Heart left ventricle (tissue), 16 donors: ENCODE data around the gene FCN1. TPM values are rescaled to one million over a fixed set of nuclear protein-coding genes. Genes with fewer than 3 reads are reported as not detected.

Experiments
- ATAC-seq, 4 donors: fragments of 200-7000 bp; cut with Tn5 transposase; one replicate each; pipeline ENCODE4 v1.9.1; 2020 to 2022; ENCODE audit warnings: moderate library complexity in 4 of 4, mild to moderate bottlenecking in 3 of 4, moderate number of reproducible peaks in 1 of 4
- DNase-seq, 5 donors: peaks; one replicate each; pipeline ENCODE4 v3.0.0-alpha.2; 2020
- H3K27ac ChIP-seq, 12 donors: fragments of 200-600 bp; sonication (generic) in 4 of 12; one replicate each; pipeline versions ENCODE4 v1.5.0 to v1.8.0; 2016 to 2022; ENCODE audit warnings: mild to moderate bottlenecking in 2 of 12
- H3K27me3 ChIP-seq, 9 donors: fragments of 200-600 bp; sonication (generic) in 2 of 9; one replicate each; pipeline versions ENCODE4 v1.5.1 to v1.8.0; 2016 to 2022; ENCODE audit warnings: mild to moderate bottlenecking in 3 of 9
- H3K36me3 ChIP-seq, 9 donors: fragments of 200-600 bp; sonication (generic) in 2 of 9; one replicate each; pipeline versions ENCODE4 v1.5.0 to v1.8.0; 2018 to 2022; ENCODE audit warnings: mild to moderate bottlenecking in 2 of 9
- H3K4me1 ChIP-seq, 12 donors: fragments of 200-600 bp; sonication (generic) in 4 of 12; one replicate each; pipeline versions ENCODE4 v1.5.0 to v1.8.0; 2016 to 2022; ENCODE audit warnings: mild to moderate bottlenecking in 3 of 12
- H3K4me3 ChIP-seq, 12 donors: fragments of 200-600 bp; sonication (generic) in 4 of 12; one replicate each; pipeline versions ENCODE4 v1.5.0 to v1.8.0; 2017 to 2022; ENCODE audit warnings: mild to moderate bottlenecking in 9 of 12, moderate library complexity in 4 of 12
- H3K9me3 ChIP-seq, 12 donors: fragments of 200-600 bp; sonication (generic) in 4 of 12; one replicate each; pipeline versions ENCODE4 v1.5.0 to v1.8.0; 2016 to 2022; ENCODE audit warnings: mild to moderate bottlenecking in 1 of 12
- POLR2A ChIP-seq, 2 donors: fragments of 450-650 bp; IDR thresholded peaks; one replicate each; pipeline ENCODE4 v1.6.1; 2017; ENCODE audit warnings: antibody characterized with exemption in 2 of 2, mild to moderate bottlenecking in 2 of 2, moderate library complexity in 2 of 2
- WGBS, 4 donors: extraction: QIAGEN DNeasy Blood & Tissue Kit in 2 of 4; methylation state at CpG; one replicate each; pipeline versions ENCODE4 v1.1.5 to v1.1.7; 2013 to 2018; 5-methylcytosine and 5-hydroxymethylcytosine counted together
- intact Hi-C, 10 donors: fragments of 100-400 bp; cut with DNase I; formaldehyde crosslinking; loops; one replicate each; pipeline versions ENCODE4 v1.11.1 to v1.14.2; 2022
- polyA plus RNA-seq, 2 donors: library from polyadenylated mRNA; stranded (reverse); fragments of 200-250 nt; gene quantifications; one replicate each; pipeline ENCODE4 v1.2.3, GENCODE V29; 2013
- total RNA-seq, 9 donors: library from RNA; depleted of rRNA in 2 of 9; stranded (reverse); fragments of >200 nt in 2 of 9; fragmentation: NEBNext Ultra II Directional in 3 of 9; extraction: Animal tissue kit (Norgen Biotek cat#: 25700) in 3 of 9; gene quantifications; one replicate each; pipeline versions ENCODE4 v1.1.0 to v1.2.4, GENCODE V29; 2016 to 2023
- TF ChIP-seq, protein P1 (sequence below), 12 donors: fragments of 200-600 bp; sonication (generic) in 4 of 12; IDR thresholded peaks; one replicate each; pipeline versions ENCODE4 v1.5.0 to v1.8.0; 2018 to 2022; ENCODE audit warnings: antibody characterized with exemption in 12 of 12, mild to moderate bottlenecking in 5 of 12
- donor health status: ischemic (EF 13 %, LVEDD 7.1; RV severe dilation, severe dysfunction).
- donor health status: healthy with polysubstance abuse.
- donor health status: DM: no; HTN: yes; CAD: no.
- donor health status: DM: no; HTN: no; CAD: no.
- donor health status: ischemic (EF 25% LVEDD 6.9; RV normal size, moderate dysfunction).
- donor health status: ischemic (EF 25% LVEDD 5.7; RV mildly dilated, moderate dysfunction).
- donor health status: healthy.
- donor health status: DM: yes; HTN: yes; CAD: no.
- donor health status: ischemic (EF 35%, LVEDD 5.7; RV mildly dilated, moderate dysfunction).
- donor health status: nonischemic (EF 11% LVEDD 7.7; RV severe dilation, severe dysfunction).
- donor health status: DM: yes; HTN: yes; CAD: no.
- donor health status: PGD.
- donor health status: ischemic (EF 29% LVEDD 5.4; RV normal size, mild dysfunction).
- donor health status: nonischemic (EF 23%, LVEDD 6.1; RV moderate dilation, normal function).

FCN1 gene
- total and polyA plus RNA-seq, 11 donors, result 0.81 to 87.5 (median 1.6) TPM

DNA sequence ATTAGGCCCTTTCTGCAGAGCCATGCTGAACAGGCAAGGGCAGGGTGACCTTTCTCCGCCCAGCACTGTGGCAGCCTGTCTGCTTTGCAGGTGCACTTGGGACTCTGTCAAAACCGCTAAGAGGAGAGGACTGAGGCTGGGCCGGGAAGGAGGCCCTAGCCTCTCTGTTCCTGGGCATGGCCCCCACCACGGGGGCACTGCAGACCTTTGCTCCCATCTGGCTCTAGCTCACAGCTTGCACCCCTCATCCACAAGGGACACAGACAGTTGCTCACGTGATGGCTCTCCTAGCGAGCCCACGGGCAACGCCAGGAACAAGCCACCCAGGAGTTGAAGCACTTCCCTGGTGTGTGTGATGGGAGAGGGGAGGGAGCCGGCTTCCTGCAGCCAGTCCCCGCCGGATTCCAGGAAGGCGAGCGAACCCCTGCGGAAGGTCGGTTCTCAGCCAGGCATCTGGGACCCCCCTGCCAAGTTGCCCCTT is 43.0 kb upstream of the FCN1 start:
- peaks cover 0 to under 1% (median 0%) of the 10 kb centered on the region in 9 donors for H3K27me3 ChIP-seq
- ATAC-seq, result peak in 2 of 4 donors; percentile 34 to 65
- intact Hi-C loops, result no loop called here

DNA sequence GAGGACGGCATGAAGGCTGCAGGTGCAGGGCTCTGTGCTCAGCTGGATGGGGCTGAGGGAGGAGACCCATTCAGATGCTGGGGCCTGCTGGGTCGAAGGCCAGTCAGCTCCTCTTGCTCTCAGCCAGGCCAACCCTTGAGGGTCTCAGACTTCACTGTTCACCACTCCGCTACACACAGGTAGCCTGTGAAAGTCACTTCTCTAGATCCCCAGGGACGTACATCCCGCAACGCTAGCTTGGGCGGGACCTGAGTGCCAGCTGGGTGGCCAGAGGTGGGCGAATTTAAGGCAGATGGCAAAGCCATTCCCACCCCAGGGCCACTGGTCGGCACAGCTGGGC is 42.2 kb upstream of the FCN1 start:
- DNase-seq (peak in 1 of 5 donors; percentile 11), ATAC-seq (no peak)
- WGBS, 4 donors, result 91 to 95% (median 94%) methylated on average over 9 of the region's 9 CpGs
- Histone ChIP-seq H3K27ac (no peak overlapping the region), H3K4me3 (no peak overlapping the region), H3K27me3 (no peaks in the 10 kb centered on the region), H3K4me1 (peaks cover 0 to 17% (median 0%) of the 10 kb centered on the region in 12 donors), H3K9me3 (peaks cover 0 to 5% (median 0%) of the 10 kb centered on the region in 12 donors), H3K36me3 (no peaks in the 10 kb centered on the region)
- intact Hi-C loops, result no loop called here
- TF ChIP-seq POLR2A (IDR thresholded peaks at IDR 0.05), result no peak

More for the DNA sequence above, 43.0 kb upstream of the FCN1 start:
- H3K4me1 ChIP-seq, result peaks cover 0 to 17% (median 0%) of the 10 kb centered on the region in 12 donors
- no peaks in the 10 kb centered on the region for H3K36me3 ChIP-seq
- DNase-seq, result peak in 1 of 5 donors; percentile 14
- 78 to 89% (median 83%) methylated on average over 12 to 15 of the region's 15 CpGs for WGBS, 4 donors
- no peak overlapping the region for H3K4me3 ChIP-seq
- TF ChIP-seq, protein P1, sequence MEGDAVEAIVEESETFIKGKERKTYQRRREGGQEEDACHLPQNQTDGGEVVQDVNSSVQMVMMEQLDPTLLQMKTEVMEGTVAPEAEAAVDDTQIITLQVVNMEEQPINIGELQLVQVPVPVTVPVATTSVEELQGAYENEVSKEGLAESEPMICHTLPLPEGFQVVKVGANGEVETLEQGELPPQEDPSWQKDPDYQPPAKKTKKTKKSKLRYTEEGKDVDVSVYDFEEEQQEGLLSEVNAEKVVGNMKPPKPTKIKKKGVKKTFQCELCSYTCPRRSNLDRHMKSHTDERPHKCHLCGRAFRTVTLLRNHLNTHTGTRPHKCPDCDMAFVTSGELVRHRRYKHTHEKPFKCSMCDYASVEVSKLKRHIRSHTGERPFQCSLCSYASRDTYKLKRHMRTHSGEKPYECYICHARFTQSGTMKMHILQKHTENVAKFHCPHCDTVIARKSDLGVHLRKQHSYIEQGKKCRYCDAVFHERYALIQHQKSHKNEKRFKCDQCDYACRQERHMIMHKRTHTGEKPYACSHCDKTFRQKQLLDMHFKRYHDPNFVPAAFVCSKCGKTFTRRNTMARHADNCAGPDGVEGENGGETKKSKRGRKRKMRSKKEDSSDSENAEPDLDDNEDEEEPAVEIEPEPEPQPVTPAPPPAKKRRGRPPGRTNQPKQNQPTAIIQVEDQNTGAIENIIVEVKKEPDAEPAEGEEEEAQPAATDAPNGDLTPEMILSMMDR (IDR thresholded peaks at IDR 0.05), result no peak
- TF ChIP-seq POLR2A (IDR thresholded peaks at IDR 0.05), result no peak
- no peak overlapping the region for H3K27ac ChIP-seq
- peaks cover 0 to 5% (median 0%) of the 10 kb centered on the region in 12 donors for H3K9me3 ChIP-seq

DNA sequence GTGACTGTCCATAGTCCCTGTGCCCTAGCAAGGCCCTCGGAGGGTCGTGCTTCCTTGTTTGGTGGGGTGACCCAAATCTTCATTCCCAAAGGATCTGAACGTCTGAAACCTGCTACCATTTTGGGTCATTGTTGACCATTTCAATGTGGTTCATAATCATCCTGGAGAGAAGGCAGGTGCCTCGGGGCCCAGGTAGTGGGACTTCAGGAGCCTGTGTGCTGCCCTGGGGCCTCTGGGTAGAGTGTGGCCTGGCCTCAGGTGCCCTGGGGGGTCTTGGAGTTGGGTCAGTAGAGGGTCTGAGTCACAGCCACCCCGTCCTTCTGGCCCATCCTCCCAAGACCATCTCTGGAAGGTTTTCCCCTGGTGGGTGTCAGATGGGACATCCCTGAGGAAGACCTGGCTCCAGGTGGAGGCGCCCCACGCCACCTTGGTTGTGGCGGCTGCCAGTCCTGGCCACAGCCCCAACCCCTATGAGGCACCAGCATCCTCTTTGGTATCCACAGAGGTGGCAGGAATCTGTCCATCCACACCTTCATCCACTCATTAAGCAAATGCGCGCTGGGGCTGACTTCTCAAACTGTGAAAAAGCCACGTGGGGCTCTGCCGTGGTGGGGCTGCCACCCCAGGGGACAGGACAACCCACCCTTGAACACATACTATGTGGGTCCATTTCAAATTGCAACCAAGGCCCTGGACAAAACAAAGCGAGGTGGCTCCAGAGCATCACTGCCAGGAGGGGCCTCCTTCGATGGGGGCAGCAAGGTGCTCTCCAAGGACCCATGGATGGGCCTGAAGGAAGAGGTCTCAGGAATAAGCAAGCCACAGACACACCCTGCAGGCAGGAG is 41.6 kb upstream of the FCN1 start:
- peaks cover 0 to 5% (median 0%) of the 10 kb centered on the region in 12 donors for H3K9me3 ChIP-seq
- intact Hi-C loops, result no loop called here
- no peak overlapping the region for H3K27ac ChIP-seq
- no peak for ATAC-seq
- no peak for TF ChIP-seq POLR2A (IDR thresholded peaks at IDR 0.05)
- TF ChIP-seq, protein P1 (IDR thresholded peaks at IDR 0.05), result no peak
- H3K4me1 ChIP-seq, result peaks cover 0 to 17% (median 0%) of the 10 kb centered on the region in 12 donors
- no peak overlapping the region for H3K4me3 ChIP-seq
- H3K36me3 ChIP-seq, result no peaks in the 10 kb centered on the region
- DNase-seq, result peak in 1 of 5 donors; percentile 3
- no peaks in the 10 kb centered on the region for H3K27me3 ChIP-seq
- 95 to 96% (median 96%) methylated on average over 9 to 14 of the region's 14 CpGs for WGBS, 4 donors

- WGBS, 4 donors, result 93 to 100% (median 97%) methylated on average over 2 of the region's 2 CpGs
- intact Hi-C loops, result no loop called here
- H3K4me1 ChIP-seq, result peaks cover 0 to 17% (median 0%) of the 10 kb centered on the region in 12 donors
- ATAC-seq (no peak), DNase-seq (no peak)
- no peak overlapping the region for H3K4me3 ChIP-seq
- no peaks in the 10 kb centered on the region for H3K36me3 ChIP-seq
- TF ChIP-seq, protein P1 (IDR thresholded peaks at IDR 0.05), result no peak
- TF ChIP-seq POLR2A (IDR thresholded peaks at IDR 0.05), result no peak
- H3K9me3 ChIP-seq, result peaks cover 0 to 5% (median 0%) of the 10 kb centered on the region in 12 donors
- no peaks in the 10 kb centered on the region for H3K27me3 ChIP-seq
- no peak overlapping the region for H3K27ac ChIP-seq
These were observed 40.2 kb upstream of the FCN1 start for GRCh38 chr9:134957945-134958227.
